Mesothelial cell of epicardium (in vitro differentiated cells): ENCODE data around the gene ZDHHC8. TPM values are rescaled to one million over a fixed set of nuclear protein-coding genes. Genes with fewer than 3 reads are reported as not detected.

Source experiments
- DNase-seq, 2 experiments: peaks; one replicate each; pipeline ENCODE4 v3.0.0; 2021; ENCODE audit warnings: low spot score in 2 of 2; ENCODE audit not compliant: unreplicated experiment in 2 of 2
- H3K27ac Mint-ChIP-seq: 2 replicates; pipeline ENCODE4 v1.8.0; 2021; ENCODE audit warnings: mixed read lengths
- H3K27me3 Mint-ChIP-seq: 2 replicates; pipeline ENCODE4 v1.8.0; 2021; ENCODE audit warnings: low read depth, mixed read lengths
- H3K36me3 Mint-ChIP-seq: 2 replicates; pipeline ENCODE4 v1.8.0; 2021; ENCODE audit warnings: mixed read lengths
- H3K4me1 Mint-ChIP-seq: 2 replicates; pipeline ENCODE4 v1.8.0; 2021; ENCODE audit warnings: mixed read lengths
- H3K4me3 Mint-ChIP-seq: 2 replicates; pipeline ENCODE4 v1.8.0; 2021; ENCODE audit warnings: mild to moderate bottlenecking, moderate library complexity, mixed read lengths
- H3K9me3 Mint-ChIP-seq: 2 replicates; pipeline ENCODE4 v1.8.0; 2021; ENCODE audit warnings: mixed read lengths
- total RNA-seq: library from RNA; stranded (reverse); gene quantifications from 3 replicates; pipeline ENCODE4 v1.2.1, GENCODE V29; 2021
- TF ChIP-seq, protein P1 (sequence below): fragments of 200-600 bp; sonication (generic); IDR thresholded peaks from one replicate; pipeline ENCODE4 v1.5.0; 2021; ENCODE audit warnings: antibody characterized with exemption; ENCODE audit not compliant: unreplicated experiment

ZDHHC8 gene
- total RNA-seq, 1 donor from 2014 or later: 86.2 TPM

DNA sequence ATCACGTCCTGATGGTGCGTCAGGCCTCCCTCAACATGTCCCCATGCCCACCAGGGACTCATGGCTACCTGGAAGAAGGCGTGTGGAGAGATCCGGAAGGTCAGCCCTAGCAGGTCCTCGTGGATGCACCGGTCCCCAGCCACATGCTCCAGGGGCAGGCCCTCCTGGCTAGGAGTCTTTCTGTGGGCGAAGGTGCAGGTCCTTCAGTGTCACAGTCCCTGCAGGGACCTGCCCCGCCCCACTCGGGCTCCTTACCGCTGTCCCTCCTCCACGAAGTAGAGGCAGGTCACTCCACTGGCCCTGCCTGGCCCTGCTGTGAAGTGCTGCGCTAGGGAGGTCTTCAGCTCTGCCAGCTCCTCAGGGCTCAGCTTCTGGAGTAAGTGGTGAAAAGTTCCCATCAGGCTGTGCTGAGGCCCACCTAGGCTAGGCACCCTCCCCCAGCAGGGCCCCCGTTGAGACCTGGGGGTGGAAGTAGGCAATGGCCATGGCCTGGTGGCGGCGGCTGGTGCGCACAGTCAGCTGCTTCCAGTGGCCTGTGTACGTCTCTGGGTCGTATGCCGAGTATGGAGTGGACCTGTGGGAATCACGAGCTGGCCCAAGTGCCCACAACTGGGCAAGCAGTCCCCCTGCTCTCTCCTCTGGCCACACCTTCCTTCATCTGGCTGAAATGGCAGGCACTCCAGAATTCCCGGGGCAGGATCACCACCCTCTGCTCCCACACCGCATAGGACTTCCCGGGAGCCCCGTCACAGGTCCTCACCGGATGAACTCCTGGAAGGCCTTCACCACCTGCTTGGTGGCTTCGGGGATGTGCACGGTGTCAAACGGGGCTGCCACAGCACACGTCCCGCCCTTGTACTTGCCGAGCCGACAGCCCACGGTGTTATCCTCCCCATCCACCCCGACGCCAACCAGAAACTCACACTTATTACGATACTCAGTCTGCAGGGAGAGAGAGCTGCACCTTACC, 16.8 kb upstream of the ZDHHC8 start:
- Mint-ChIP-seq H3K4me3 (peak overlapping the region; percentile 83), H3K36me3 (peaks cover 10% of the 10 kb centered on the region), H3K27ac (peak overlapping the region; percentile 66), H3K9me3 (no peaks in the 10 kb centered on the region), H3K4me1 (peaks cover 18% of the 10 kb centered on the region), H3K27me3 (no peaks in the 10 kb centered on the region)
- no peak for DNase-seq
- TF ChIP-seq, protein P1, sequence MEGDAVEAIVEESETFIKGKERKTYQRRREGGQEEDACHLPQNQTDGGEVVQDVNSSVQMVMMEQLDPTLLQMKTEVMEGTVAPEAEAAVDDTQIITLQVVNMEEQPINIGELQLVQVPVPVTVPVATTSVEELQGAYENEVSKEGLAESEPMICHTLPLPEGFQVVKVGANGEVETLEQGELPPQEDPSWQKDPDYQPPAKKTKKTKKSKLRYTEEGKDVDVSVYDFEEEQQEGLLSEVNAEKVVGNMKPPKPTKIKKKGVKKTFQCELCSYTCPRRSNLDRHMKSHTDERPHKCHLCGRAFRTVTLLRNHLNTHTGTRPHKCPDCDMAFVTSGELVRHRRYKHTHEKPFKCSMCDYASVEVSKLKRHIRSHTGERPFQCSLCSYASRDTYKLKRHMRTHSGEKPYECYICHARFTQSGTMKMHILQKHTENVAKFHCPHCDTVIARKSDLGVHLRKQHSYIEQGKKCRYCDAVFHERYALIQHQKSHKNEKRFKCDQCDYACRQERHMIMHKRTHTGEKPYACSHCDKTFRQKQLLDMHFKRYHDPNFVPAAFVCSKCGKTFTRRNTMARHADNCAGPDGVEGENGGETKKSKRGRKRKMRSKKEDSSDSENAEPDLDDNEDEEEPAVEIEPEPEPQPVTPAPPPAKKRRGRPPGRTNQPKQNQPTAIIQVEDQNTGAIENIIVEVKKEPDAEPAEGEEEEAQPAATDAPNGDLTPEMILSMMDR: no peak

- Mint-ChIP-seq H3K4me1 (peaks cover 18% of the 10 kb centered on the region), H3K27ac (peak within 1 kb of the TSS; percentile 94), H3K4me3 (peak within 1 kb of the TSS; percentile 83), H3K27me3 (no peaks in the 10 kb centered on the region), H3K36me3 (peaks cover 10% of the 10 kb centered on the region), H3K9me3 (no peaks in the 10 kb centered on the region)
- DNase-seq: no peak
- TF ChIP-seq, protein P1: no peak
Measured at GRCh38 chr22:20115691-20116375, 15.8 kb upstream of the ZDHHC8 start, which contains the start of gene RANBP1. Gene RANBP1 (plus strand): TSS chr22:20116104. CDS start chr22:20116185, 81 bp downstream.

DNA sequence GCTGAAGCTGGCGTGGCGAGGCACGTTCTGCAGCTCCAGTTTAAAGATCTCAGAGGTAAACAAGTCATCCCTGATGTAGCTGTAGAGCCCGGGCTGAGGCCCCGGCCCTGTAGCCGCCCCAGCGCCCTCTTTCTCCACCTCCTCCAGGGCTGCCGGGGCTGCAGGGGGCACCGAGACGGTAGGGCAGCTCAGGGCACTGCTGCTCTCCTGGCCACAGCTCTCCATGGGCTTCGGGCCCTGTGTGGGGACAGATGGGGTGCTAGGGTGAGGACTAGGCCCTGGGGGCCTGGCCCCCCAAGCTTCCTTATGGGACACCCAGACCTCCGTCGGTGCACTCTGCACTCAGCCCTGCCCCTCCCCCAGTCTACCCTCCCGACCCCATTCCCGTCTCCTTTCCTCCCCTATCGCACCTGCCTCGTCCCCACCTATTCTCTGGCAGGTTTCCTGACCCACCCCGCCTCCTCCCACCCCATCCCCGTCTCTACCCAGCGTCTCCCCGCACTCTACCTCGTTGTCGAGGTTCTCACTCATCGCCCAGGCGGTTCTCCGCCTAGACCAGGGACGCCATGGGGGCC, 15.1 kb upstream of the ZDHHC8 start:
- DNase-seq: no peak
- Mint-ChIP-seq H3K27me3 (no peaks in the 10 kb centered on the region), H3K36me3 (peaks cover 10% of the 10 kb centered on the region), H3K4me3 (peak overlapping the region; percentile 83), H3K27ac (peak overlapping the region; percentile 94), H3K9me3 (no peaks in the 10 kb centered on the region), H3K4me1 (peaks cover 18% of the 10 kb centered on the region)
- TF ChIP-seq, protein P1: no peak

DNA sequence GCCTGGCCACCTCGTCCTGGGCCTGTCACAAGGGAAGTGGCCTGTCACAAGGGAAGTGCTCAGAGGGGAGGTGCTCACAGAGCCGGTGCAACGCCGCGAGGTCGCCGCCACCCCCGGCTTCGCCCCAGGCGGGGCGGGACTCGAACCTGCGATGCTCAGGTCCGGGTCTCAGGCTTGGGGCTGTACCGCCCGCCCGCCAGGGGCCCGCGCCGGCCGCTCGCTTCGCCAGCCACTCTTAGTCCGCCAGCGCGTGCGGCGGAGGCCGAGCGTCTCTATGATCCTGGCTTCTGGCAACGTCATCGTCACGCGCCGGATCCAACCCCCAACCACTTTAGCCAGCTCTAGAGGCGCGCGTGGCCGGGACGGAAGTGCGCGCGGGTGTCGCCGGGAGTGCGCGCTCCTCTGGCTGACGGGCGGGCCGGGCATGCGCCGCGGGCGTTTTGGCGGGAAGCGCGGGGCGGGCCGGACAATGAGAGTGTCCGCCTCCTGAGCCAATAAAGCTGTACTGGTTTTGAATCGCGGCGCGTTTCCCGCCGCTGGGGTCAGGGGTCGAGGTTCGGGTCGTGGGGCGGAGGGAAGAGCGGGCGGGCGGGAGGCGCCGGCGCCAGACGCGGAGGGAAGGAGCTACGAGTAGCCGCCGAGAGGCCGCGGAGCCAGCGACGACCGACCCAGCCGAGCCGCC, 14.5 kb upstream of the ZDHHC8 start, which contains the start of gene TRMT2A:
Gene TRMT2A, minus strand, starts transcription at position 276 of the 682 bp plus-strand sequence. CDS start 320 bp downstream, outside the sequence.
- Mint-ChIP-seq H3K27me3 (no peaks in the 10 kb centered on the region), H3K36me3 (peaks cover 9% of the 10 kb centered on the region), H3K4me1 (peaks cover 18% of the 10 kb centered on the region), H3K4me3 (peak within 1 kb of the TSS; percentile 84), H3K9me3 (no peaks in the 10 kb centered on the region), H3K27ac (peak within 1 kb of the TSS; percentile 95)
- peak; percentile 95 to 98 for DNase-seq
- TF ChIP-seq, protein P1: no peak

DNA sequence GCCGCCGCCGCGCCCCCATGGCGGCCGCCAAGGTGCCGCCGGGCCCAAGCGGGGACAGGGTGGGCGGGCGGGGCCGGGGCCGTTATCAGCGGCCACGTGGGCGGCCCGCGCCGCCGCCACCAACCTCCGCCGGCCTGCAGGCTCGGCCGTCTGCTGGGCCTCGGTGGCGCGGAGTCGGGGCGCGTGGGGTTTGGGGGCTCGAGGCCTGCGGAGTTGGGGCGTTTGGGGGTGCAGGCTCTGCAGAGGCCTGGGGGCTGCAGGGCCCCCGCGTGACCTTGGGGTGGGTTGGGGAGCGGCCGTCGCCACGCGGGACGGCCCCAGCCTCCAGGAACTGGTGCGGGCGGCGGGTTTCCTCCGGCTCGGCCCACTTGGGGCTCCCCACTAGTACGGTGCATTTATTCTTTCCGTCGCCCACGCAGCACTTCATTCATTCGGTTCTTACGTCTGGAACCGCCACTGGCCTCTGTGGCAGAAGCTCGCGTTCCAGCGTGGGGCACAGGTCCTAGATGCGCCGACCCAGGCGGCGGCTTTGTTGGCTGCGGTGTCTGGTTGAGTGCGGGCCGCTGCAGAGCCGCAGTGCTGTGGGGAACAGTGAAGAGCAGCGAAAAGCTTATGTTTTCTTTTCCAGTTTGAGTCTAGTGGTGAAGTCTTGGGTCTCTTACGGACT, 13.8 kb upstream of the ZDHHC8 start:
- Mint-ChIP-seq H3K9me3 (no peaks in the 10 kb centered on the region), H3K27me3 (no peaks in the 10 kb centered on the region), H3K27ac (peak overlapping the region; percentile 91), H3K4me3 (peak overlapping the region; percentile 84), H3K4me1 (peaks cover 18% of the 10 kb centered on the region), H3K36me3 (peaks cover 13% of the 10 kb centered on the region)
- DNase-seq: no peak
- TF ChIP-seq, protein P1: no peak
